Tibial nerve (tissue), 4 donors: ENCODE results near the gene CEMIP2.

Experiments
- CTCF ChIP-seq, 5 experiments: fragments of 200-600 bp in 3 of 5; fragments of 450-650 bp in 2 of 5; sonication (generic) in 3 of 5; IDR thresholded peaks; one replicate each; pipeline ENCODE4 v1.5.1; 2016 to 2019; ENCODE audit warnings: antibody characterized with exemption in 5 of 5, mild to moderate bottlenecking in 3 of 5, moderate library complexity in 2 of 5
- EP300 ChIP-seq, 2 donors: sonication (generic); formaldehyde crosslinking; IDR thresholded peaks; one replicate each; pipeline ENCODE4 v1.6.1; 2017; ENCODE audit warnings: antibody characterized with exemption in 2 of 2, mild to moderate bottlenecking in 1 of 2
- POLR2A ChIP-seq, 2 donors: fragments of 450-650 bp; IDR thresholded peaks; one replicate each; pipeline ENCODE4 v1.6.1; 2017; ENCODE audit warnings: antibody characterized with exemption in 2 of 2, mild to moderate bottlenecking in 2 of 2, moderate library complexity in 2 of 2

- TF ChIP-seq POLR2A (IDR thresholded peaks at IDR 0.05) (no peak), CTCF (IDR thresholded peaks at IDR 0.05) (no peak), EP300 (IDR thresholded peaks at IDR 0.05) (no peak)
Measured at GRCh38 chr9:71663216-71663615, 105.1 kb downstream of the CEMIP2 start.
